Loucy (cell line): Measurements from ENCODE around the gene CFAP54.

Experiments used
- CTCF ChIP-seq: fragments of 200-600 bp; sonication (generic); conservative IDR thresholded peaks from 2 replicates; pipeline ENCODE4 v1.5.1; 2014; ENCODE audit warnings: mild to moderate bottlenecking, antibody characterized with exemption, low read length
- EZH2phosphoT487 ChIP-seq: fragments of 200-600 bp; IDR thresholded peaks from 2 replicates; pipeline ENCODE4 v1.6.1; 2018; ENCODE audit warnings: antibody characterized with exemption, mild to moderate bottlenecking, moderate library complexity, borderline replicate concordance

DNA sequence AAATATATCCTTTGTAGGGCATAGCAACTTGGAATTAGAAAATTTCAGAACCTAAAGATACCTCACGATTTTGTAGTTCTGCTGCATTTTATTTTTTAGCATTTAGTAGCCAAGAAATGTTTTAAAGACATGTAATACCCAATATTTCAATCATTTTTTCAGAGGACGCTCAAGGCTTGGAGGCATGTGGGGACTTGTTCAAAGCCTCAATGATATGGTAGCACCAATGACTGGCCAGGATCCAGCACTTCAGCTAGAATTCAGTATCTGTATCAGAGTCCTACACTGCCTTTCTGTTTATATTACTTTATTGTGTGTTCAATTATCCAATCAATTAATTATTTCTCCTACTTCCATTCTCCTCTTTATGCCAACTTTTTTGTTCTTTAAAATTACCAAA lies 262.8 kb downstream of the CFAP54 start:
- TF ChIP-seq CTCF (no peak), EZH2phosphoT487 (no peak)
